Stimulated activated CD4-positive, alpha-beta T cell treated with anti-CD3 and anti-CD28 coated beads, TNF-alpha, amount 100 ng/mL, for 24 hours (primary cell): ENCODE measurements around the gene SMIM30.
A peak's percentile ranks its signal among the peaks of the same experiment; 100 is the strongest.

Source experiments
- DNase-seq, 3 experiments: peaks; one replicate each; pipeline ENCODE4 v3.0.0-alpha.2; 2020; ENCODE audit warnings: low read depth in 3 of 3

SMIM30 gene

DNA sequence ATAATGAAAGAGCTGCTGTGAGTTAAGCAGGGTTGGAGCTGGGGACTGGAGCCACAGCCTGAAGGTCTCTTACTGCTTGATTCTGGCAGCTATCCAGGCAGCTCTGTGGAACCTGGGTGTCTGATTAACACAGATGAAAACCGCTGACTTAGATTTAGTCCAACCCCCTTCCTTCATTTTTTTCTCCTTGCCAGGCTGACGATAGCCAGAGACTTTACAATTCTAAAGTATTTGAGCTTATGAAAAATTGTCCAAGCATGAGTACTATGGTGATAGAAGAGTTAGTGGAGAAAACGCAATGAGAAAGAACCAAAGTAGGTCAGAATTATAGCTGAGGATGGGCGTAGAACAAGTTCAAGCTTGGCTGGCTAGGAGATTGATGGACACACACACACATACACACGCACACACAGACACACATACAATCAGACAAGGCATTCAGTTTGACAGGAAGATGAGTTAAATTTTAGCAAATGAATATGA is 18.2 kb downstream of the SMIM30 start:
- DNase-seq = no peak

DNA sequence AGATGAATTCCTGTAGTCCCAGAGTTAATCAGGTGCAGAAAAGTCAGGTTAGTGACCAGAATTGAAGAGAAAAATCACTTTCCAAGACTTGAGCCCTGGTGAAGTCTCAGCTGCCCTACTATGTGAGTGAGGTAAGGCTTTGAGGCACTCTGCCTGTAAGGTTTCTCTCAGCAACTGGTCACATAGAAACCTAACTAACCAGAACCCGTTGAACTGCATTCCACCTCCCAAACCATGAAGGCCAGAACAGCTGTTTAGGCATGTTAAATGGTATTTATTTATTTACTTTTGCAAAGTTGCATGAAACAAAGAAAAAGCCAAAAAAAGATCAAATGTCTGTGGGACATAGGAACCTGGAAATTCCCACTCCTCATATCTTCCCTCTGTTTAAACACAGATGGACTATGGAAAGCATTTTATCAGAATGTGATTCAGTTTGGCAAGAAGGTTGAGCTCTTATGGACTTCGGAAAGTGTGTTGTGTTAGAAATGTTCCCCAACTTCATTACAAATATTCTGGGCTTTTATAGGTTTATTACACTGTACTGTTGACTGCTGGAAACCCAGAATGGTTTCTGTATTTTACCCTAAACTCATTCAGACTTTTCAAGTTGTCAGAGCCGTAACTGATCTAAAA is 19.0 kb downstream of the SMIM30 start:
- DNase-seq = no peak

DNA sequence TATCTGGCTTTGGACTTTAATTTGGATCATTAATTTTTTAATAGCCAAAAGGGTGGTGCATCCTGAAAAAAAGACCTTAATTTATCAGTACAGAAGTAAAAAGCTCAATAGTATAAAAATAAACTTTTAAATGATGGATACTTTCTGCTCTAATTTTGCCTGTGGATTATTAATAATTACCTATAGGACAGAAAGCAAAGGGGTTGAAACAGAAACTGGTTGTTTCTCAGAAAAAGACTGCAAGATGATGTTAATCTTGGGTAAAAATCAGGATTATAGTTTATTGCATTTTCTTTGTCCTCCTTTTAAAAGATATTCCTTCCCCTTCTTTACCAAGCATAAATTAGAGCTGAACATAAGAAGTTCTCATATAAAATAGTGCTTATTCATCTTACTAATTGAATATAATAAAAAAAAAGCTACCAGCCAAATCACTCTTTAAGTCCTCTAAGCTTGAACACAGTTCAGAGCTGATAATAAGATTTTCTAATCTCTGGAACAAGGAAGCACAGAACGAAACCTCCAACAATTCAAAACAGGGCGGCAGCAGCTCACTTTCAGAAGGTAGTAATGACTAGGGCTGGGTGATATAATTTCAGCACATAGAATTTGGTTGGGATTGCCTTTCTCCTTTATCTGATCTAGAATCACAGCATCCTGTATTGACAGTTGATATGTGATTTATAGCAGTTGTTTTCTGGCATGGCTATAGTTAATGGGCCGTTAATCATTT is 23.7 kb downstream of the SMIM30 start:
- no peak for DNase-seq

DNA sequence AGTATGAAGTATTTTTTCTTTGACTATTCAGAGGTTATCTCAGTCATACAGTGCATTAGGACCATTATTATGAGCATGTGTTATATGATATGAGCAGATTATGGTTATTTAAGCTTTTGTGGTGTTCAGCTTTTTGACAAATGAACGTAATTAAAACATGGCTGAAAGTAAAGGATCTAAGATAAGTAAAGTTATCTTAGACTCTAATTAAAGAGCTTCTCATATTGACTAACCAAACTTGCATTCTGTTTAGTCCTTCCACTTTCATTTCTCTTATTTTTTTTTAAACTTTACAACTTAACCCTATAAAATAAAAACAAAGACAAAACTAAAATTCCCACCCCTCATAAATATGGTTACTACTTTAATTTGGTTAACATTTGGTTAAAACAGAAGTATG is 24.8 kb downstream of the SMIM30 start:
- DNase-seq = no peak

DNA sequence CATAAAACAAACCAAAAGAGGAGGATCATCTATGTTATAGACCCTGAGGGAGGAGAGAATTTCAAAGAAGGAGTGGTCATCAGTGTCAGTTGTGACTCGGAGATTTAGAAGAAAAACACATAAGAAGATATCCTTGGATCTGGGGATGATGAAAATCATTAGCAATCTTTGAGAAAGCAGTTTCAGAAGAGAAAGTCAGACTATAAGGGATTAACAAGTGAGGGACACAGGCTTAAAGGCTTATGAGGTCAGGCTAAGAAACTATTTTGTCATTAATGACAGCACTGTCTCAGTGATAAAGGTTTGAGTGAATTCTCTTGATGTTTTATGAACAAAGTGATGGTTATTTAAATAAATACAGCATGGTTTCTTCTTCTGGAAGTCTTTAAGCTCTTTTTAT is 25.6 kb downstream of the SMIM30 start:
- DNase-seq = no peak

DNA sequence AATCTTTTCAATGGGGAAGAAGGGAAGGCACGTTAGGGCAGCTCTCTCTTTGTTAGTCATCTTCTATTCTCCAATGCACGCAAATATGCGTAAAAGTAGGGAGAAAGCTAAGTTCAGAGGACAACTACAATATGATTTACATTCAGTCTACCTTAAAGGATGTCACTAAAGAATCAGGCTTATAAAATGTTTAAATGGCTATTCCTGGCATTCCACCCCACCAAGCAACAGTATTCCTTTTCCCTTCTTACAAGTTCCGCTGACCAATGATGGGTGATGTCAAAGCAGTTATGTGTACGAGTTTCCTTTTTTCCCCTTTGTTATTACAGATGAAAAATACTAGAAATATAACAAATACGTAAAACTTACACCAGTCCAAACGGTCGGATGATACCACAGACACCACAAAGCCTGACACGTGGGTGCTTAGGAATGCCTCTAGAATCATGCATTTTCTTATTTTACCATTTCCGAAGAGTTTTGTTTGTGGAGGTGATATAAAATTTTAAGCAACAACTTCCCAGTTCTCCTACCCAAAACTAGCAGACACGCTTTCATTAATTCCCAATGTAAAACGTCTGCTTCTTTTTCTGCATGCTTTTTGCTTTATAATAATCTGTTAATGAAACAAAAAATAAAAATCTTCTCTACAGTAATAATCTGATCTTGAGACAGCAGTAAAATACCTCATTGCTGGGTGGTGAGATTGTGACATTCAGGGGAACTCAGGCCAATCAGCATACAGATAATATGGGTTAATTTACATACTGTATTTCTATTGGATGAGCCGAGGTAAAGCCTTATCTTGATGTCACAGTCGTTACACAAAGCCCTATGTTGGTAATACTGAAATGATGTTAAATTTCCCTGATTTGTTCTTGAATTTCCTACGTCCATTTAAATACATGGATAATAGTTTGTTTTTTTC is 31.0 kb downstream of the SMIM30 start:
- DNase-seq = no peak

DNA sequence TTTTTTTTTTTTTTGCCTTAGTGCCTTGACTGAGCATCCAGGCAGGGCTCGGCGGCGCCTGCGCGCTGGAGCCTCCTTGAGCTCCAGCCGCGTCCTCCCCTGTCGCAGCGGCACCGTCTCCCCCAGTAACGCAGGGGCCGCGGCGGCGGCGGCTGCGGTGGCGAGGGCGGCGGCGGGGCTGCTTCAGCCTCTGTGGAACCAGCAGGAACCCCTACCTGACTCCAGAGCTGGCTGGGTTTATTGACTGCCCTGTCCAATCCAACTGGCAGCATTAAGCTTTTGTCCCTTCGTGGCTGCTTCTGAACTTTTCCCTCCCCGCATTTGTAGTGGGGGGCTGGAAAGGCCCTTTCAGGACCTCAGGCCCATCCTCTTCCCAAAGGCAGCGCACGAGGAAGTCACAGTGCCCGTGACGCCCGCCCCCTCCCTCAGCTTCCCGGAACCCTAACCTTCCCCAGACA is 31.9 kb downstream of the SMIM30 start, which contains the start of gene GPR85:
Gene GPR85, minus strand, starts transcription at position 397 of the 458 bp plus-strand sequence. CDS start 2,106 bp downstream, outside the sequence.
- DNase-seq = peak in 1 of 3 experiments; percentile 29

DNA sequence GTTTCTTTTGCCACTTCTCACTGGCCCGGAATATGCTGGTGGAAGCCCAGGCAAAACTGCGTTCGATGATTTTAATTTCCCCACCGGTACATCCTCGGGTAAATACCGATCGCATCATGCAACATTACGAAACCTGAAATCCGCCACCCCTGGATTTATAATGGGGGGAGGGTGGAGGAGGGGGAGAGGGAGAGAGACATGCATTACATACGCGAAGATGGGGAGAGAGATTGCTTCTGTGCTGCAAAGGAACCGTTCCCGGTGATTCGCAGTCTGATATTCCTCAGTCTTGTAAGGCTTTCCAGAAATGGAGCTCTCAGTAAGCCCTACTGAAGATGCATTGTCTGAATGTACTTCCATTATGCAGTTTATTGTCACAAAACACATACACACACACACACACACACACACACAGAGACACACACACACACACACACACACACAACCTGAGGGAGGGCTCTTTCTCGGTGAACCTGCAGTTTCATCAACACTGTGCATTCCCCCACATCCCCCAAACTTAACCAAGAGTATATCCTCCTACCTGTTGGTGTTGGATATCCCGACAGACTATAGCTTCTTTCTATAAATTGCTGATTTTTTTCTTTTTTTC is 32.5 kb downstream of the SMIM30 start:
- no peak for DNase-seq

DNA sequence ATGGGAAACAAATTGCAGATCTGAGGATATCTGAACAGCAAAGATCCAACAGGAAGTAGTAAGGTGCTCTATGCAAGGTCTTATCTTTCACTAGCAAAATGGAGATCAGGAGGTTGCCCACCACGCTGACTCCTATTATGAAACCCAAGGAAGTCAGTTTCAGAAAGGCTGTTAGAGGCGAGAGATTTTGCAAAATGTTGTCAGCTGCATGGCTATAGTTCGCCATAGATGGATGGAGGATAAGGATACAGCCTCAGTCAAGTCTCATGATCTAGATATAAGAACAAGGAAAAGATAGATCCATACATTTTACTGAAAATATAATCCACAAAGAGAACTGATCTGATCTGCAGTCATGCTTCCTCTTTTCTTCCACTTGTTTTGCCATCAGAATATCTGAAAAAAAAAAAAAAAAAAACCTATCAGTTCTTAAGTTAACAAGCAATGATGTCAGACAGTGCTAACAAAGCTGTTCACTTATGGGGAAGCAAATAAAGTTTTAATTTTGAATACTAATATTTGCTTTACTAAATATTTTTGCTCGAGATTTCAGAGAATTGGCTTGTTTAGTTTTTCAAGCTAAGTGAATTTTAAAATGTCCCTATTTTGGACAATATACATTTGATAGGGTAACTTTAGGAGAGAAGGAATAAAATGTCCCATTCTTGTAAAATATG is 33.7 kb downstream of the SMIM30 start:
- no peak for DNase-seq

DNA sequence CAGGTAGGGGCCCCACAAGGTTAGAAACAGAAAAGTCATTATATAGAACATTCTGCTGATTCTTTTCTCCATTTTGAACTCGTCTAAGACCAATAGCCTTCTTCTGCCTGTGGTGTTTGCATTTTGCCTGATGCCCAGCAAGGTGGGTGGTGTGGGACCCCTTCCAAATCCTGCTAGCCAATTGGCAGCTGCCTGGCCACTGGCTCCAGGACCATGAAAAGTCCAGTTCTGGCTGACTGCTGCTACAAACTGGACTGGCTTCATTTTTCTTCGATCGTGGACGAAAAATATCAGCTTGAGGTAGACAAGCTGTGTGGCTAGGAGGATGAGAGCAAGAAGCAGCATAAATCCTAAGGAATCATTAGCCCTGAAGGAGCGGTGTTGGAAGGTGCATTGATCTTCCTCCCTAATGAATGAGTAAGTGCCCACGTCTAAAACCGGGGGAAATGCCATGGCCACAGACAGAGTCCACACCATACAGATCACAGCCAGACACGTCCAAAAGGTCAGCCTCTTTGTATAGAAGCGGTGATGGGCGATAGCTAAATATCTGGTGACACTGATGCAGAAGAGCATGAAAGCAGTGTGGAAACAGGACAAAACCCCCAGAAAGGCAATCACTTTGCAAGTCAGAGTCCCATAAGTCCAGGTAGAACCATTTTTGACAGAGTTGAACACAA is 34.4 kb downstream of the SMIM30 start:
- no peak for DNase-seq

DNA sequence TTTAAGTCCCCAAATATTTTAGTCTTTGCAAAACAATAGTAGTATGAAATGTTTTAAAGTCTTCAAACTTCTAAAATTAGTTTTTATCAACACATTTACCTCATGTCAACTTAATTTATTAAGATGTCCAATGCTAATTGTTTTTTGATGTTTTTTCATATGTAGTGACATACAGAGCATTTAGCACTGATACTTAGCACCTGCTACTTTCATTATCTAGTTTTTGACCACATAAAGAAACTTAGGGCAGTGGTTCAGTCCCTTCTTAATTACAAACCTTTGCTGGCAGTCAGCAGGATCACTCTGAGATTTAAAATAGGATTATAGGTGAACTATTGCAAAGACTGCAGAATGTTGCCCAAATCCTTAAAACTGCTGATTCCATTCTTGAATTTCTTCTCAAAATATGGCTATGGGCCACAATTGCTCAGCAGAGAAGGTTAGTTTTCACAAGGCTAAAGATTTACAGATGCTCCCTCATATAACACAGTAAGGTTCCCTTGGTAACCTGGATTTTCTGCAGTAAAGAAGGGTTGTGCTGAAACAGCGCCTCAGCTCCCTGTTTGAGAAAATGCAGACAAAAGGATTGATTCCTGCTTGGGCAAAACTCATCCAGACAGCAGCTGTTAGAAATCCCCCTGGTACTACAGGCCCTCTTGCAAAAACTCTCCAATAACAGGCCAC is 35.1 kb downstream of the SMIM30 start:
- no peak for DNase-seq

DNA sequence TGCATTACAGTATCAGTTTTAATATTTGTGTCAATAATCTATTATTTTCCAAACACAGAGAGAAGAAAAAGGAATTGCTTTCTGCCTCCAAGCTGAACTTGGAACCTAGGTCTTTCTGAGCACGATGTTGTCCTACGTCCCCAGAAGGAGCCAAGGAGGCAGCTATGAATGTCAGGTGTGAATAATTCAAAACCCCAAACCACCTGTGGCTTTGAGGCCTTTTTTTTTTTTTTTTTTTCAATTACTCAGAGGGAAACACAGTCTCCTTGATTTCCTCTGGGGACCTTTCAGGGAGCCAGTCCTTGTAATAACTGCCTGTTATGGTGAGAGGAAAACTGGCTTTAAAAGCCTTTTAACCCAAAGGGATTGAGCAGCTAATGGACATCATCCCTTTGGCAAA is 40.0 kb downstream of the SMIM30 start:
- no peak for DNase-seq

DNA sequence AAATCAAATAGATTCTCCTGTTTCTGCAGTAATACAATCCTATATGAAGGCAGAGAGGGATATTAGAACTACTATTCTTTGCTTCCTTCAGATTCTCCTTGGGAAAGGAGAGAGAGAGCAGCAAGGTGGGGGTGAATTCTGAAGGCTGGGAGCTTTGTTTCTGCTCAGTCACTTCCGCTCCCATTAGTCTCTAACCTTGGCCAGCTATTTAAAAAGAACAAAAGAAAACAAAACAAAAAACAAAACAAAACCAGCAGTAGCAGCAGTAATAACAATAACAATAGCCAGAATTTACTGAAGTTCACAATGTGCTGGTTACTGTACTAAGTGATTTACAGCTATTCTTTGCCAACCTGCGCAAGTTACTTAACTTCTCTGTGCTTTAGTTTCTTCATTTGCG is 41.7 kb downstream of the SMIM30 start:
- DNase-seq = no peak

DNA sequence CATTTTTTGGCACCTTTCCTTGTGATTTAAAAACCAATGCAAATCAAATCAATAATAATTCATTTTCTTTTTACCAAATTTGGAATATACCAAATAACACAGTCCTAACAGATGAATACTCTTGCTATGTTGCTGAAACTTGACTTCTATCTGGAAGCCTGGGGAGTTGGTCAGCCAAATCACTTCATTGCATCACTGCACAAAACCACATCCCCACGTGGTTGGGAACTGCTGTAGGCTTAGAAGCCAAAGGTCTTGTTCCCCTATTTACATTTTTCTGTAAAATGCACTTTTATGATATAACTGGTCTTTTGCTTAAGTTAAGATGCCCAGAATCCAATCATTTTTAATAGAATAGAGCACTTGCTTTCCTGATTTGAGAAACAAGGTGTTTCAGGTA is 46.9 kb downstream of the SMIM30 start:
- no peak for DNase-seq
